ENCODE results near the gene INCENP.
A peak's percentile ranks its signal among the peaks of the same experiment; 100 is the strongest.

The INCENP gene

DNA sequence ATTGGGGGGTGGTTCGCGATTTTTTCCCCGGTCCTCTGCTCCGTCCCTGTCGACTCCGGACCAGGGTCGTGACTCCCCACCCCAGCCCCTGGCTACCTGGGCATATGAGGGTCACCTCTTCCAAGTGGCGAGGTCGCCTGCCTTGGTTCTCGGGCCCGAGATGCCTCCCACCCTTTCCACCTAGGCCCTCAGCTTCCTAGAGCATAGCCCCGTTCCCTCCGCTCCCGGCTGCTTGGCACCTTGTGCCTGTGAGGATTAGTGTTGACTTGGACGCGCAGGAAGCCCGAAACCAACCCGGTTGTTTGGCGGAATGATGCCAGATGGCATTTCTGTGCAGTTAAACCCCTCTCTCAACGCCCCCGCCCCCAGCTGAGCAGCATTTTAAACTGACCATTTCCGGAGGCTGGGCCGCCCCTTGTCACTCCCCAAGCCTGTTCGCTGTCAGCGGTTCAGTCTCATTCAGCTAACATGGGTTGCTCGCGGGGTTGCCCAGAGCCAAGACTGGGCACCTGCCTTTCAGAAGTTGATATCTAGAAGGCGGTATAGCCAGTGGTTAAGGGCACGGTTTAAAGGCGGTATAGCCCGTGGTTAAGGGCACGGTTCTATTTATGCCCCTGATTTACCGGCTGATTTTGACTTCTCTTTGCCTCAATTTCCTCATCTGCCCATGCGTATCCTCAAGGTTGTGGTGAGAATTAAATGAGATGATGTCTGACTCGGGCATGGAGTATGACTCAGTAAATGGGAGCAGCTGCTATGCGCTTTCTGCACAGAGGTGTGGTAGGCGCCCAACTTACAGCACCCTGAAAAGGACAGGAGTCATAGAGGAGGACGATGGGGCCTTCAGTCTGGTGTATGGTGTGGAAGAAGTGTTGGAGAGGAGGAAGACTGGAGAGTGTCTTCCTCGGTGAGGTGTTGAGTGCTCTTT, 639 bp downstream of the INCENP start:
- DNase-seq: peak; percentile 31

DNA sequence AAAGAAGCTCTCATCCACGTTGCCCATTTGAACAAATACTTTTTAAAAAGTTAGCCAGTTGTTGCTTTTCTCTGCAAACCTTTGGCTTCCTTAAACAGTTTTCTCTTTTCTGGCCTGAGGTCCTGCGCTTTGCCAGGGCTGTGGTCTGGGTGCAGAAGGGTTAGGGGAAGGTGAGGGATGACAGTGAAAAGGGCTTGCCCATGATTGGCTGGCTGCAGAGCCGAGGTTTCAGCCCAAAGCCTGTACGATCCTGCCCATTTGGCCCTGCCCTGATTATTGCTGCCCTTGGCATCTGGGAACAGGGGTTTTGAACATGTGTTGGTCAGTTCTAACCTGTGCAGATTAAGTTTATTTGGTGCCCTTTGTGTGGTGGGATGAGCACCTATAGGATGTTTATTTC, 1.5 kb downstream of the INCENP start:
- no peak for DNase-seq

DNA sequence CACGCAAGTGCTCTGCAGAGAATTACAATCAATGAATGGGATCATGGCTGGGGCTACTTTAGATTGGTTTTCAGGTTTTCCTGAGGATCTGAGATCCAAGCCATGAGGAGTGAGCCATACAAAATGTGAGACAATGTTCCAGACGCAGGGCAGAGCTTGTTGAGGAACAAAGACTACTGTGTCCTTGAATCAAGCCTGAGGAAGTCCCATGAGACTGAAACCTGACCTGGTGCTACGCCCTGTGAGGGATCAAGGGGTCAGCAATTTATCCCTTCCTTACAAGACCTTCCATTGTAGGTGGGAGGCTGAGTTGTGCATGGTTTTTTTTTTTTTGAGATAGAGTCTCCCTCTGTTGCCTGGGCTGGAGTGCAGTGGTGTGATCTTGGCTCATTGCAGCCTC, 2.1 kb downstream of the INCENP start:
- no peak for DNase-seq

DNA sequence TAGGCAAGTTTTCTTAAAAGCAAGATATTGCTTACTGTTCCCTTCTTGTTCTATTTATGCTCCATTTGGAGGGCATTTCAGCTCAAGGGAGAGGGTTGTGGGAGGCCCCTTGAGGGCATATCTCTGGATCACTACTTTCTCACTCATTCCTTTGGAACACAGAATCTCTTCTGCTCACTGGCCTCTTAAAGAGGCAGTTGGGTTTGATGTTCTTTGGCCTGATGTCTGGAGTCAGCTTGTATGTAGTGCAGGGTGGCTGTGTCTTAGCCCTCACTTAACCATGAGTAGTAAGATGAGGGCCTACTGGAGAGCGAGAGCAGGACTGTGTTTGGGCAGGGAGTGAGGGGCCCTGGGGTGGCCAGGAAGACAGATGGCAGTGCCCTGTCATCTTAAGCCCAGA, 3.6 kb downstream of the INCENP start:
- no peak for DNase-seq

DNA sequence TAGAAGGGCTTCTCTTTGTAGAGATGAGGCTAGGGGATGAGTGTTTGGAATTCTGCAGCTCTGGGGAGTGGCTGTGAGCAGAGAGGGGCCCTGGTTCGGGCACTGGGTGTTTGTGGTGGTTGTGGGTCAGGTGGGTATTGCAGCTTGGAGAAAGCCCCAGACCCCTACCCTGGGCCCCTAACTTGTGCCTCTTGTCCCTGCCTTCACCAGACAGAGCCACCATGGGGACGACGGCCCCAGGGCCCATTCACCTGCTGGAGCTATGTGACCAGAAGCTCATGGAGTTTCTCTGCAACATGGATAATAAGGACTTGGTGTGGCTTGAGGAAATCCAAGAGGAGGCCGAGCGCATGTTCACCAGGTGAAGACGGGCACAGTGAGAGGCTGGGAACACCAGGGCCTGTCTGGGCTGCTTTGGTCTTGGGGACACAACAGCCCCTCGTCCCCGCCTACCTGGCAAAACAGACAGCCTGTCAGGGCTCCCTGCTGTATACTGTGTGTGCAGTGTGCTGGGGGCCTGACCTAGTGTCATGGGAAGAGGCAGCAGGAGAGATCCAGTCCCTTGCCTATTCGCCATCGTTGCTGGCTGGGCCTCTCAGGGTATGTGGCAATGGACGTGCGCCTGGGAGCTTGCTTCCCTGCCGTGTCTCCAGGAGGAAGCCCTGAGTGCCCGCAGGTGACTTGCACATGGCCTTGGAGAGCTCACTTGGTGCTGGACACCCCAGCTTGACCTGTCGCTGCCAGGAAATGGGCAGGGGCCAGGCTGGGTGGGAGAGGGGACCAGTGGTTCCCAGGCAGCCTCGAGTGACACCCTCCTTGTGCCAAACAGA, 4.3 kb downstream of the INCENP start:
- no peak for DNase-seq

DNA sequence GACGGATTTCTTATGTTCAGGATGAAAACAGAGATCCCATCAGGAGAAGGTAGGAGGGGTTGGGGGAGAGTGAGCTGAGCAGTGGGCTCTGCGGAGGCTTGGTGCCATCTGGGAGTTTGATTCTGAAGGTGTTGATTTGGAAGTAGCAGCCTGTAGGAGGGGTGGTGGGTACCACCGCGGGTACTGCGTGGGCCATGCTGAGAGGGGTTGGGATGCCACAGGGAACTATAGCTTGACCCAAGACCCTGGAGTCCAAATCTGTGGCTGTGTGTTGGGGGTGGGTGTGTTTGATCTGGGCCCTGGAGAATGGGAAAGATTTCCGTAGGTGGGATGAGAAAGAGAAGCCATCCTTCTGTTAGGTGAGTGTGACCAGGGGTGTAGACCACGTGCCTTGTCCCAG, 5.0 kb downstream of the INCENP start:
- no peak for DNase-seq

DNA sequence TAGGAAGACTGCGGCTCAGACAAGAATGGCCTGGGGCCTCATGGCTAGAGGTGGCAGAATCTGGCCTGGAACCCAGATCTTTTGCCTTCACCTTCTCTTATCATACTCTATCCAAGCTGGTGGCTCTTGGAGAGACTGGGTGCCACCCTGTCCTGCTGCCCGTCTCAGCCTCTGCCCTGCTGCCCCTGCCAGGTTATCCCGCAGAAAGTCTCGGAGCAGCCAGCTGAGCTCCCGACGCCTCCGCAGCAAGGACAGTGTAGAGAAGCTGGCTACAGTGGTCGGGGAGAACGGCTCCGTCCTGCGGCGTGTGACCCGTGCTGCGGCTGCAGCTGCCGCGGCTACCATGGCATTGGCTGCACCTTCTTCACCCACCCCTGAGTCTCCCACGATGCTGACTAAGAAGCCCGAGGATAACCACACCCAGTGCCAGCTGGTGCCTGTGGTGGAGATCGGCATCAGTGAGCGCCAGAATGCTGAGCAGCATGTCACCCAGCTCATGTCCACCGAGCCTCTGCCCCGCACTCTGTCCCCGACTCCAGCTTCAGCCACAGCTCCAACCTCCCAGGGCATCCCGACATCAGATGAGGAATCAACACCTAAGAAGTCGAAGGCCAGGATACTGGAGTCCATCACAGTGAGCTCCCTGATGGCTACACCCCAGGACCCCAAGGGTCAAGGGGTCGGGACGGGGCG, 5.9 kb downstream of the INCENP start:
- no peak for DNase-seq

DNA sequence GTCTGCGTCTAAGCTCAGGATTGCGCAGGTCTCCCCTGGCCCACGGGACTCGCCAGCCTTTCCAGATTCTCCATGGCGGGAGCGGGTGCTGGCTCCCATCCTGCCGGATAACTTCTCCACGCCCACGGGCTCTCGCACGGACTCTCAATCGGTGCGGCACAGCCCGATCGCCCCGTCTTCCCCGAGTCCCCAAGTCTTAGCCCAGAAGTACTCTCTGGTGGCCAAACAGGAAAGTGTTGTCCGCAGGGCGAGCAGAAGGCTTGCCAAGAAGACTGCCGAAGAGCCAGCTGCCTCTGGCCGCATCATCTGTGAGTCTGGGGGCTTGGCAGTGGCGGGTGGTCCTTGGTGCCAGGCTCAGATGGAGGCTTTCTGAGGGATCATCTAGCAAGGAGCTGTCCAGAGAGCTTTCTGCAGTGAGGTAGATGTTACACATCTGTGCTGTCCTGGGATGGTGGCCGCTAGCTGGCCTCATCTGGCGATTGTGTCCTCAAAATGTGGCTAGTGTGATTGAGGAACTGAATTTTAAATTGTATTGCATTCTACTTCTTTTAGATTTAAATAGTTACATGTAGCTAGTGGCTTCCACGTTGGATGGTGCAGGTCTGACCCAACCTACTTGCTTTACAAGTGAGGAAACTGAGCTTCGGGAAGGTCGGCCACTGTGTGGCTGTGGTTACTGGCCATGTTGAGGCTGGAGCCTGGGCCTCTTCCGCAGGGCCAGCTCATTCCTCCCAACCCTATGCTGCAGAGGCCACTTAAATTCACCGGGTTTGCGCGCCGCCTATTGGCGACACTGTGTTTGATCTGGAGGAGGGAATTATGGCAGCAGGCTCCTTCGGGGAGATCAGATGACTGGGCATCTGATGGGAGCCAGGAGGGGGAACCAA, 6.7 kb downstream of the INCENP start:
- DNase-seq: no peak

DNA sequence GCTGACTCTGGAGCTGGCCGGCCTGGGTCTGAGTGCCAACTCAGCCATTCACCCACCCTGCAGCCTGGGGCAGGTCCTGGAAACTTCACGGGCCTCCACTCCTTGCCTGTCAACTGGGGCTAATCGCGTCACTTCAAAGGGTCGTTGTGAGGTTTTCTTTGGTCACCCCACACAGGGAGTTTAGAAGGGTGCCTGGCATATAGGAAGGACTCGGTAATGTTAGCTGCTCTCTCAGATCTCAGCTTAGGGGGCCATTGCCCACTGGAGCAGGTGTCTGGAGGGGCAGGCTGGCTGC, 7.3 kb downstream of the INCENP start:
- DNase-seq: no peak

DNA sequence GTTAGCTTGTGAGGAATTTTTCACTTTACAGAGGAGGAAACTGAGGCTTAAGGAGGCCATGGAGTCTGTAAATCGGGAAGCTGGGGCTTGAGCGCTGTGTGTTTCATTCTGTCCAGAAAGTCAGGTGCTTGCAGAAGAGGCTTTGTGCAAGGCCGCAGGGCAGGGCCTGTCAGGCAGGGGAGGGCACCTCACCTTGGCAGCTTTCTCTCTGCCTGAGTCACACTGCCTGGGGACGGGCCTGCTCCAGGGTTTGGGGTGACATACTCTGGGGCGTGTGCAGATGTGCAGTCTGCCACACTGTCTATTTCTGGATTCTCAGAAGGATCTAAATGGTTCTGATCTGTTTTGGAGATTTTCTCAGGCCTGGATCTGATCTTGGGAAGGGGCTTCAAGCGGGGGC, 8.4 kb downstream of the INCENP start:
- DNase-seq: no peak

DNA sequence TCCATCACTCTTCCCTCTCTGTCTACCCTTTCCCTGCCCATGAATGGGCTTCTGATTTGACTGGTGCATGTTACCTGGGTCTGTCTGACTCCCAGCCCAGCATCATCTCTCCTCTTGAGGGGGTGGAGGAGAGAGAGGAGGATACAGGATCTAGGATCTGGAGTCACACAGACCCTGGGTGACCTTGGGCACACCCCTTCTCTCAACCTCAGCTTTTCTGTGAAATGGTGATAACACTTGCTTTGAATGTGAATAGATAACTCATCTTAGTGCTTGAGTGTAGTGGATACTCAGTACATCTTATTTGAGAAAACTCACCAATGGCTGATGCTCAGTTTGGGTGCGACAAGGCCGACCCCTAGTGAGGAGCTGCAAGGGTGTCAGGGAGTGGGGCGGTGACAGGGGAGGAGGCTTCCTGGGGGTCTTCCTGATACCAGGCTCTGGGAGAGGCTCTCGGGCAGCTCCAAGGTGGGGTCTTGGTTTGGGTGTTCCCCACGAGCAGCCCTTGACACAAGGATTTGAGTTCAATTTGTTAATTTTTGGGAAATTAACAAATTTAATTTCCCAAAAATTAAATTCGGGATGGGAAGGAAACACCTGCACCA, 9.0 kb downstream of the INCENP start:
- DNase-seq: no peak

DNA sequence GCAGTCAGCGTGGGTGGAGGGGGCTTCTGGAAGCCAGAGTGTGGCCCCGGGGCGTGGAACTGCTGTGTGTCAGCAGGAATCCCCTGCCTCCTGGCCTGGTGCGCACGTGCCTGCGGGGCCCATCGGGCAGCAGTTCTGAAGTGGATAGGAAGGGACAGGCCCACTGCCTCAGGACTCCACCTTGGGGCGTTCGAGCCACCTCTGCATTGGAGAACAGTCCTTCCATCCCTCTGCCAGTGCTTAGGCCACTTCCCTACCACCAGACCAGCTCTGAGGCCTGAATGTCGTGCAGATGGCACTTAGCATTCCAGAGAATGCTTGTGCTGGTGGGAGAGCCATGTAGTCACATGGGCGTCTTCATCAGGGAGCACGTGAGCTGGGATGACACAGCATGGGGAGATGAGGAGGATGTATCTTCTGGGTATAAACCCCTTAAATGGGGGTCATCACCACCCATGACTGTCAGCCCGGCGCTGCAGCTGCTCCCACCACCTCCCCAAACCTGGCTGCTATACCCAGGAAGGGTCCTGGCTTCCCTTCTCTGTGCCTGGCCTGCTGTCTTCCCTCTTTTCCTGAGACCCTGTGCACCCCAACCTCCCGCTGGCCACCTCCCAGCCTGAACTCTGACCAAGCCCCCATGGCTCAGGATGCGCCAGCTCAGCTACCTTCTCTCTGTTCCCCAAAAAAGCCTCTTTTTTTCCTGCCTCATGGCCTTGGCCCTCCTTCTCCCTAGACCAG, 9.7 kb downstream of the INCENP start:
- DNase-seq: no peak

DNA sequence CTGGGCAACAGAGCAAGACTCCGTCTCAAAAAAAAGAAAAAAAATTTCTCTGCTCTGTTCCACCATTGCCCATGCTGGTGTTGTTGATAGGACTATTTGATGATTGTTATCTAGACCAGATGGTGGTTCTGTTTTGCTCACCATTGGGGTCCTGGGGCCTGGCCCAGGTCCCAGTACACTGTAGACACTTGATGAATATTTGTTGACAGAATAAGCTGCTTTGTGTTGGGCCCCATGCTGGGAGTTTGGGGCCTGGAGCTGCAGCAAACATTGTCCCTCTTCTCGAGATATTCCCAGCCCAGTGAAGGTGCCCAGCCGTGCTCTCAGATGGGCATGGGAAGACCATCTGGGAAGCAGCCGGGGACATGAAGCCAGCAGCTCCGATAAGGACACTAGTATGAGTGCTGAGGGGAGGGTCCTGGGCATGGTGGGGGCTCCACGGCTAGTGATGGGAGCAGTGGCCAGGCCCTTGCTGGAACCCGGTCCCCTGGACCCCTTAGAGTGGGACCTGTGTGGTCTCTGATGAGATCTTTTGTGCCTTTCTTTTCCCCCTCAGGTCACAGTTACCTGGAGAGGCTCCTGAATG, 13.6 kb downstream of the INCENP start:
- DNase-seq: no peak

DNA sequence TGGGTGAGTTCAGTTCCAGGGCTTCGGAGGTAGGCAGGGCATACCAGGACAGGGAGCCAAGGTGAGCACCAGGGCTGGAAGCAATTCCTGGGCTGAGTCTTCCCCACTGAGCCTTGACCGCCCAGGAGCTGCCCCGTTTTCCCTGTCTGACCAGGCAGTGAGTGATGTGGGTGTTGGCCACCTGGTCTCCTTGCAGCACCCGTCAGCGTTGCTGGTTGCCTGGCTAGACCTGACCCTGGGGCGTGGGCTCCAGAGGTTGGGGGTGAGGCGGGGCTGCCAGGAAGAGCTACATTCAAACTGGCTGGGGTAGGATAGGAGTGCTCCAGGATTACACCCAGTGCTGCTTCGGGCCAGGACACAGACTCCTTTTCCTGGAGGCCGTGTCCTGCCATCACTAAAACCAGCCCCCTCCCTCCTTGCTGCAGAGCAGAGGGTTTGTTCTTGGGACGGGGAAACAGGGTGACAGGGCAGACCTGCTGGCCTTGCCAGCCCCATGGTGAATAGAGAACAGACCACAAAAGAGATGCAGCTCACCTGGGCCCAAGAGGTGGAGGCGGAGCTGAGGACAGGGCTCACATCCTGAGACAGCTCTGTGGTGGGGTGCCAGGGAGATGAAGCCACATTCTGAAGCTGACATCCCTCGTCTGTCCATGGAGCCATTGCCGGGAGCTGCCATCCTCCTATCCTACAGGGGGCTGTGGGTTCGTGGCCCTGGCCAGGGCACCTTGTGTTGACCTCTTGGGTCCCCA, 14.2 kb downstream of the INCENP start:
- DNase-seq: no peak

DNA sequence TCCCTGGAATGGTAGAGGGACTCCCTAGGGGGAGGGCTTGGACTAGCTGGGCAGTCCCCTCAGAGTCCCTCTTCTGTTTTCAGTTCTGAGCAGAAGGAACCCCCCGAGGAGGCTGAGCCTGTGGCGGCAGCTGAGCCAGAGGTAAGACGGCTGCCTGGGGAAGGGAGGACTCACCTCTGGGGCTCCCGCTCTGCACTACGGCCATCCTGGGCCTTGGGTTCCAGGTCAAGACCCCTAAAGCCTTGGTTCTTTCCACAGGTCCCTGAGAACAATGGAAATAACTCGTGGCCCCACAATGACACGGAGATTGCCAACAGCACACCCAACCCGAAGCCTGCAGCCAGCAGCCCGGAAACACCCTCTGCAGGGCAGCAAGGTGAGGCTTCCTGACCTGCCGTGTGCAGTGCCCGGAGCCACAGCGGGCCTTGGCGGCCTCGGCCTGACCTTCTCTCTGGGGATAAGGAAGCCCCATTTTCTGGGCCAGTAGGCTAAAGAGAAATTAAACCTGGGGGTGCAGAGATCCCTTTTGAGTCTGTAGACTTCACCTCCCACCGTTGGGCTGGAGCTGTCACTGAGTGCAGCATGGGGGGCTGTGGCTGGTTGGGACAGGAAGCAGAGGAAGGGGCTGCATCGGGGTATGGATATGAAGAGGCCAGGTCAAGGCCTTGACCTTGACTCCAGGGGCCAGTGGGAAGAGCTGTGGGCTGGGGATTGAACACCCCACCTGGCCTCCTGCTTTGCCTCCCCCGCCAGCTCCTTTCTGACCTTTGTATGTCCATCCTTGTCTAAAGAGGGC, 15.0 kb downstream of the INCENP start:
- DNase-seq: no peak

DNA sequence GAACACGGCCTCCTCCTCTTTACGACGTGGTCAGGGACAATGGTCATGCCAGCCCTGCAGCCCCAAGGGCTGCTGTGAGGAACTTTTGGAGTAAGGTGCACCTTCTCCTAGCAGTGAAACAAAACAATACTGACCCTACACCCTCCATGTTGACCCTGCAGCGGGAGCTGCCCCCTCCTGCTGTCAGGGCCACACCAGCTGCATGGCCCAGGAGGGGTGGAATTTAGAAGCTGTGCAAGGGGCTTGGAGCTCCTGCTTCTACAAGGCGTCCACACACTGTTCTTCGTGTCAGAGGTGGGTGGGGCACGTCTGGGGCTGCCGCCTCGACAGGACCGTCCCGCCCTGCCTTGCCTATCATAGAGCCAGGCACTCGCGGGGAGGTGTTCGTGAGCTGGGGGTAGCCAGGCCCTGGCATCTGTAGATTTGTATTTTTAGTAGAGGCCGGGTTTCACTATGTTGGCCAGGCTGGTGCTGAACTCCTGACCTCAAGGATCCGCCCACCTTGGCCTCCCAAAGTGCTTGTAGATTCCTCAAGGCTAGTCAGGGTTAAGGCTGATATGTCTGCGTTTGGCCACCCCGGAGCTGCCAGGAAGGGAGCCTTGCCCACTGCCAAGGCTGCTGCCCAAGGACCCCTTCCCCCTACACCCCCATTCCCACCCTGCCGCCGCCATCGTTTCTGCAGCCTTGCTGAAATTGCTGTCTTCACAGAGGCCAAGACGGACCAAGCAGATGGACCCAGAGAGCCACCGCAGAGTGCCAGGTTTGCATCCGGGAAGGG, 15.9 kb downstream of the INCENP start:
- DNase-seq: no peak

DNA sequence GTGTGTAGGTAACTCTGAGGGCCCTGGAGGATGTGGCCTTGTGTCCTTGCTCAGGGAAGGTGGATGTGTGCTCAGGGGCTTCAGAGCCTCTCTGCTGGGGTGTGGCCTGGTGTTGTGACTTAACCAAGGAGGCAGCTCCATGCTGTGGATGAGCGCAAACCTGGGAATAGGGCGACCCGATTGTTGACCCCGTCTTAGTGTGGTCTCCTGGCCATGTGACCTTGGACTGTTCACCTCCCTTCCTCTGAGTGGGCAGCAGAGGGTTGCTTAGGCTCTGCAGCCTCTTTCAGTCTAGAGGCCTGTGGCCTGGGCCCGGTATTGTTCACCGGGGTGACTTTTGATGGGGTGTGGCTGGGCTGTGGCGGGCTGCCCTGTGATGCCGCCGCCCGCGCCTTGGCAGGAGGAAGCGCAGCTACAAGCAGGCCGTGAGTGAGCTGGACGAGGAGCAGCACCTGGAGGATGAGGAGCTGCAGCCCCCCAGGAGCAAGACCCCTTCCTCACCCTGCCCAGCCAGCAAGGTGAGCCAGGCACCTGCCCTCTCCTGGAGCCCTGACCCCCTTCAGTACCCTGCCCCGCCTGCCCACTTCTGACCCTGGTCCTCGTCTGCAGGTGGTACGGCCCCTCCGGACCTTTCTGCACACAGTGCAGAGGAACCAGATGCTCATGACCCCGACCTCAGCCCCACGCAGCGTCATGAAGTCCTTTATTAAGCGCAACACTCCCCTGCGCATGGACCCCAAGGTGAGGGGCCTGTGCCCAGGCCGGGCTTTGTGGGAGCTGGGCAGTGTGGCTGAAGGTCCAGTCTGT, 16.7 kb downstream of the INCENP start:
- DNase-seq: no peak

Data from fibroblast of skin of scalp (primary cell).